RPMI8226 (cell line): ENCODE results near the gene KIAA1671.

Experiments
- DNase-seq: peaks from one replicate; pipeline ENCODE4 v3.0.0-alpha.2; 2015

Gene KIAA1671

DNA sequence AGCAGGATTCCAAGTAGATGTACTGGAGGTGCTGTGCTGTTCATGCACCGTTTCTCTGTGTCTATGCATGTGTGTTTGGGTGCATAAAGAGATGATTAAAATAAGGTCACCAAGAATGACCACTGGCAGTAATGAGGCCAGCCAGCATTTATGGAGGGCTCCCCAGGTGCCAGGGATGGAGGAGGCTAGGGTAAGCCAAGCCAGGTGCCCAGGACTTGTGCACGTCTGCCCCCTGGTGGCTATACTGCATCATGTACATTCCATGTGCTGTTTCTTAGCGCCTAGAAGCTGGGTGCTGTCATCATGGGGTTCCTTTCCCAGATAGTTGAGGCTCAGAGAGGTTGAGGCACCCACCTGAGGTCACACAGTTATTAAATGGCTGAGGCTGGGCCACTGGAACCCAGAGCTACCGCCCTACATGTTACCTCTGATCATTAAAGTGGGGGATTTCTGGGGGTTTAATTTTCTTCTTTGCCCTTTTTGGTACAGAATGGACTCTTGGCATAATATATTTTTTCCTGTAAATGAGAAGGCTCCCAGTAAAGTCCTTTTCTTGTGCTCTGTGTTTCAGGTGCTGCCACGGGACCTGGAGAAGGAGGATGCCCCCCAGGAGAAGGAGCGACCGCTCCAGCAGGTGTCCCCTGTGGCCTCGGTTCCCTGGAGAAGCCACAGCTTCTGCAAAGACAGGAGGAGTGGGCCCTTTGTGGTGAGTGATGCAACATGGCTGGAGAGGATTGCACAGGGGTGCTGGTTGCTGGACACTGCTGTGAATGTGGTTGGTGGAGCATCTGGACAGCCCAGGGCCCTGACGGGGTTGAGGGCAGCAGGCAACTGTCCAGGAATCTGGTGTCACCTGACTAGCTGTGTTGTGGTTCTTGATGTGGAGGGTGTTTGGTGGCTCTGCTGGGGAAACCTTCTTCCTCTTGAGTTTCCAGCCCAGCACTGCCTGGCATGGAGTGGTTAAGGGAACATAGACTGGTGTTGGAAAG lies 96.4 kb downstream of the KIAA1671 start:
- DNase-seq: peak; percentile 74

DNA sequence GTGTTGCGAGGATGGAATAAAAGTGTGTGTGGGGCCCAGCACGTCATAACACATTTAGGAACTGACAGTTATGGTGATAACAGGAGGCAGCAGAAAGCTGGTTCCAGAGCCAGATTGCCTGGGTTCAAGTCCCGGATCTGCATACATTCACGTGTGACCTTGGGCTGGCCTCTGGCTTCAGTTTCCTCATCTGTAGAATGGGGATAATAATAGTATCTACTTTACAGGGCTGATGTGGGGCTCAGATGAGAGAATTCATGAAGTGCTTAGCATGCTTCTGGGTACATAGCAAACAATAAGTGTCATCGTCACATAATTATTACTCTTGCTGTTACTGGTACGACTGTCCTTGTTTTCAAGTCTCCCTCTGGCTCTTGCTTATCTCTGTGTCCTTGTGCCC lies 97.3 kb downstream of the KIAA1671 start:
- DNase-seq: no peak

DNA sequence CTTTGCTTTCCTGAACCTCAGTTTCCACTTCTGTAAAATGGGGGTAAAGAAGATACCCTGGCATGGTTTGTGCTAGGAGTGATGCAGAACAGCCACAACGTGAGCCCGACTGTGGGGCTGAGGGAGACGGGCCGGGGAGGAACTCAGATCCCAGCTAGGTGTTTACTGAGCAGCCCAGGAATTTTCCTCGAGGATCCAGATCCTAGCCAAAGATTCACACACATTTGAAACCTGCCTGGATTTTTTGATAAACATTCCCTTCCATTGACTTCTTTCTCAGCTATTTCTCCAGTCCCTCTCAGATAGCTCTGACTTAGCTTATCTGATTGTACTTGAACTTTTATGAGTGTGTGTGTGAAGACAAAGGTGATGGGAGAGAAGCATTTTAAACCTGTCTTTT lies 98.0 kb downstream of the KIAA1671 start:
- no peak for DNase-seq

DNA sequence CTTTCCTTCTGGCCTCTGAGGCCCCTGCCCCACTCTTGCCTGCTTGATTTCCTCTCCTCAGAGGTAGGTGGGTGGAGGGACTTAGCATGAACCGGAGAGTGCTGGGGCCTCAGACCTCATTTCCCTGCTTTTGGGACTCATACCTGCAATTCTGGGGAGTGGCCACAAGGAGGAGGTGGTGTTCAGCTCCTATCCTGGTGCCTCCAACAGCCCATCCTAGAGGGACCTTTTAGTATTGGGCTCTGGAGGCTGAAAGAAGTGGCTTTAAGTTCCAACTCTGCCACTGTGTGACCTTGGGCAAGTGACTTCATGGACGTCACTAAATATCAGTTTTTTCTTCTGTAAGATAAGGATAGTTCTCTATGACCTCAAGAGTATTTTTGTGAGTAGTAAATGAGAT lies 98.6 kb downstream of the KIAA1671 start:
- peak; percentile 15 for DNase-seq

DNA sequence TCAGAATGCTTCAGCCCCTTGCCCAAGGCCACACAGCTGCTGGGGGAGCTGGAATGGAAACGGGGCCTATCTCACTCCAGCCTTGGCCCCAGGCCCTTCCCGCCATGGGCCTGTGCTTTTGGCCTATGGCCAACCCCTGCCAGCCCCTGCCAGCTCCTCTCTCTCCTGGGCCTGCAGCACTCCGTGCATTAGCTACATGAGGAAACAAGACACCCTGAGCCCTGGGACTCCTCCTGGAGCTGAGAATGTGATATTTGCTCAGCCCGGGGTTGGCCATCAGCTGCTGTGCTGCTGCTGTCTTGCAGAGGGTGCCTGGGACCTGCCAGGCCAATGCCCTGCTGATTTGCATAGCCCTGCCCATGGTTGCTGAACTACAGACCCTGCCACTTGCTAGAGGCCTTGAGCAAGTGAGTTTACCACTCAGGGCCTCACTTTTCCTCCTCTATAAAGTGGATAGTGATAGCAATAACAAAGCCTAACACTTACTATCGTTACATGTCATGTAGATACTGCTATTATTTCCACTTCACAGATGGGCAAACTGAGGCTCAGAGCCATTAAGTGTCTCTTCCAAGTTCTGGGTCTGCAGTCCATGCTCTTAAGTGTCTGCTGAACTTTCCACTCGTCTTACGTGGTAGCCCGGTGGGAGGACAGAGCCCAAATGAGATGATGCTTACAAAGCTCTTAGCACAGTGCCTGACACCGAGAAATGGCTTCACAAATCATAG lies 99.6 kb downstream of the KIAA1671 start:
- DNase-seq: peak; percentile 50

DNA sequence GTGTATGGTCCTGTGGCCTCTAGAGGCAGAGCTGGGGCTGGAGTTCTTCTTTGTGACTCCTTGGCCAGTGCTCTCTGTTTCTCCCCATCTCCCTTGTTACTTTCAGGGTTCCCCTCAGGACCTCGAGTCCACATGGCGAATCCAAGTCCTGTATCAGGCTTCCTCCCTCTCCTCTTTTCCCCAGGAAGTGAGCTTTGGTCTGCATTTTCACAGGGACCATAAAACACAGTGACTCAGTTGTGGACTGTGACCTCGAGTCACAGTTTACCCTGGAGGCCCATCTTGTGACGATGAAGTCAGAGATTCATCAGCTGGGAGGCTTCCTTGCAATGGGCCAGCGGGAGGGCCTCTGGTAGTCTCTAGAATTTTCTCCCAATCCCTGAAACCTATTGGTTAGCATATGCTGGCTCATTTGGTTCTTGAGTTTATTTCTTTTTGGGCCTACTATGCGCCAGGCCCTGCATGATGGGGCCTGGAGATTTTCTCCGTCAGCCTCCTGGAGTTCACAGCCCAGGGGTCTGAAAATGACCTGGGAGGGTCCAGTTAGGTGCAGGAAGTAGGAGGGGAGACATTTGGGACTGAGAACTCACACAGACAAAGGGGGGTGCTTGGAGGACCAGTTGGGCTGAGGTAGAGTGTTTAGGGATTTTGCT lies 100.8 kb downstream of the KIAA1671 start:
- DNase-seq: no peak

DNA sequence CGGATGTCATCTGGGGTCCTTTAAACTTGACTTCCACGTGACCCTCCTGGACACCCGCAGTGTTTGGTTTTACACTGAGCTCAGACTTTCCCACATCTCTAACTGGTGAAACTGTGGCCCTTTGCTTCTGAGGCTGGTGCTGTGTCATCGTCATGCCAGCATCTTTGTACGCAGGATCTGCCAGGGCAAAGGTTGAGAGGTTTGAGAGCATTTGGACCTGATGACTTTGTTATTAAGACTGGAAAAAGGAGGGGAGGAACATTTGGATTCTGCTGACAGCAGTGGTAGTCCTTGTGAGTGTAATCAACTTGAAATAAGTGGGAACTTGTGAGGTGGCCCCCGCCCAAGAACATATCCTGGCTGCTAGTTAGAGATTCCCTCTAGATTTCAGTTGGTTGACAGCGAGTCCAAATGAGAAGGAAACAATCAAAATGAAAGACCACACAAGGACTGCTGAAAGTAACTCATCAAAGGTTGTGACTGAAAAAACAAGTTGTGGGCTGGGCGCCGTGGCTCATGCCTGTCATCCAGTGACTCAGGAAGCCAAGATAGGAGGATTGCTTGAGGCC lies 102.5 kb downstream of the KIAA1671 start:
- no peak for DNase-seq

DNA sequence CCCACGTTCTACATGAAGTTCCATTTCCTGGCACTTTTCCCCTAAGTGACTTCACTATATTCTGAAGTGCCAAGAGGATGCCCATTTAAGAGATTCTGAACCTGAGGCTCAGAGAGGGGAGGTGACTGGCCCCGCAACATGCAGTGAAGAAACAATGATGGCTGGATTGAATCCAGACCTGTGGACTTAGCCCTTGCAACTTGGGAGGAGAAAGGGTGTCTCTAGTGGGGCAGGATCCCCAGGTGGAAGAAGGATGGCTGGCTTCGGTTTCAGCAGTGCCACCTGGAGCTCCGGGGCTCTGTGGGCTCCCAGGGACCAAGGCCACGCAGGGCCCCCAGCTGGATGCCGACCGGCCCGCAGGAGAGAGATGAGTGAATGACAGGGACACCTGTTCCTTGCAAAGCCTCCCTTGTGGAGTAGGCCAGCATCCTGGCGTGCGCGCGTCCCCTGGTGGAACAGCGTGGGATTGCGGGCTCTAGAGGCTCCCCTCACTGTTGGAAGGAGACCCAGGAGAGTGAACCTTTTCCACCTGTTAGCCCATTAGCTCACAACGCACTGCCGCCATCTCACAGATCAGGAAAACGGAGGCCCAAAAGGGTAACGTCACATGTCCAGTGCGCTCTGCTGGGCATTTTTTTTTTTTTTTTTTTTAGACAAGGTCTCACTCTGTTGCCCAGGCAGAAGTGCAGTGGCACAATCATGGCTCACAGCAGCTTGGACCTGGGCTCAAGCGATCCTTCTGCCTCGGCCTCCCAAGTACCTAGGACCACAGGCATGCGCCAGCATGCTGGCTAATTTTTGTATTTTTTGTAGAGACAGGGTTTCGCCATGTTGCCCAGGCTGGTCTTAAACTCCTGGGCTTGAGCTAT lies 104.7 kb downstream of the KIAA1671 start:
- DNase-seq: peak; percentile 73

DNA sequence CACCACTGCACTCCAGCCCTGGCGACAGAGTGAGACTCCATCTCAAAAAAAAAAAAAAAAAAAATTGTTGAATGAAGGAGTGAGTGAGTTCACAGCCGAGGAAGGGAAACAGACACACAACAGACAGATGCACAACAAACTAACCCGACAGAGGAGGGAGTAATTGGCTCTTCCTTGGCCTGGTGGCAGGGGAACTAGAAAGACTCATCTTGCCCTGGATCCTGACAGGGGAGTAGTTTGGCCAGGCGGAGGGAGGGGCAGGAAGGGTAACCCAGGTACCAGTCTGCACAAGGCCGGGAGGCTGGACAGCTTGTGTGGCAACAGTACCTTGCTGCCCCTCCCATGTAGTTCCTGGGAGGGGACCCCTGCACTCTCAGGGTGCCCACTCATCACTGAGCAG lies 106.9 kb downstream of the KIAA1671 start:
- no peak for DNase-seq

DNA sequence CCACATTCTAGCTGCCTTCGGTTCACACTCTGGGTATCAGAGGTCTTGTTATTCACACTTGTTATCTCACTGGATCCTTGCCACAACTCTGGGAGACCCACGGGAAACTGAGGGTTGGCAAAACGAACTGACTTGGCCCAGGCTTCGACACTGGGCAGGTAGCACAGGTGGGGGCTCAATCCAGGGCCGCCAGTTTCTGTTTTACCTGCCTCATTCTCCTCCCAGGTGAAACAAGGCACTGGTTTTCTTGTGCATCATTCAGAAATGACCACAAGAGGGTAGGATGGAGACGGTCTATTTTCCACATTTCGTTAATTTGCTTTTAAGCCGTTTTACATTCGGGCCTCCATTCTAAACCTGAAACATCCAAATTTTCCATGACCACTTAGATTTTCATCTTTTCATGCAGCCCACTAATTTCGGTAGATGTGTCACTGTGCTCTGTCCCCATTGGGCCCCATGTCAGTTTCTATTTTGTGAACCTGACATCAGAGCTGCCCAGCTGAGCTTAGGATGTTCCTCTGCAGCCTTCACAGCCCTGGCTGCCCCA lies 108.1 kb downstream of the KIAA1671 start:
- peak; percentile 24 for DNase-seq

DNA sequence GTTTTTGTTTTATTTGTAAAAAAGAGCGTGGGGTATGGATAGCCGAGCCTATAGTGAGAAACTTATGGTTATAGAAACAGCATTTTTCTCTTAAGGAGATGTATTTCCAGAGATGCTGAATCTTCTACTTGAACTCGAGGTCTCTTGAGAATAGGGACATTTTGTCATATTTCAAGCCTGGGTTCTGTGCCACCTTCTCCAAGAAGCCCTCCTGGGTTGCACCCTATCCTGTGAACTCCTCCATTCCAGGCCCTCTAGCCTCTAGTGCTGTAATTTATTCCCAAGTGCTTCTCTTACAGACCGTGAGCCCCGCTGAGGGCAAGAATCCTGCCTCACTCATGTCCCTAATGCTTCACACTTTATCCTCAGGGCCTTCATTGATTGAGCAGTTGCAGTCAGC lies 108.6 kb downstream of the KIAA1671 start:
- DNase-seq: no peak

DNA sequence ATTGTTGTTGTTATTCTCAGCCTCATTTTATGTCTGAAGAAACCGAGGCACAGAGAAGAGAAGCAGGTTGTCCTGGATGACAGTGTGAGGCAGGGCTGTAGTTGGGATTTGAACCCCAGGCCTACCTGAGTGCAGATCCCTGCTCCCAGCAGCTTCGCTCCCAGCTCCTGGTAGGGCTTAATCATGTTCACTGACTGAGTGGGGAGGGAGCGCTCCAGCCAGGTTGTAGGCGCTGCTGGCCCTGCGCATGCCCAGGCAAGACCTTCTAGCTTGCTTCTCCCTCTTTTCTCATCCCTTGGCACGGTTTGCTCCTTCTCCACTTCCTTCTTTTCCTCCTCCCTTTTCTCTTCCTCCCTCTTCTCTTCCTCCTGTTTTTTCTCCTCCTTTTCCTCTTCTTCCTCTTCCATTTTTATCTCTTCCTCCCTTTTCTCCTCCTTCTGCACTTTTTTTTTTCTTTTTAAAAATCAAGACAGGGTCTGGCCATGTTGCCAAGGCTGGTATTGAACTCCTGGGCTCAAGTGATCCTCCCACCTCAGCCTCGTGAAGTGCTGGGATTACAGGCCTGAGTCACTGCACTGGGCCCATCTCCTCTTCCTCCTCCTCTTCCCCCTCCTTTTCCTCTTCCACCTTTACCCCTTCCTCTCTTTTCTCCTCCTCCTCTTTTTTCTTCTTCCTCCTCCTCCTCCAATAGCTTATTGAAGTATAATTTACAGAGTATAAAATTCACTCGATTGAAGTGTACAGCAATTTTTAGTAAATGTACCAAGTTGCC lies 109.3 kb downstream of the KIAA1671 start:
- DNase-seq: no peak

DNA sequence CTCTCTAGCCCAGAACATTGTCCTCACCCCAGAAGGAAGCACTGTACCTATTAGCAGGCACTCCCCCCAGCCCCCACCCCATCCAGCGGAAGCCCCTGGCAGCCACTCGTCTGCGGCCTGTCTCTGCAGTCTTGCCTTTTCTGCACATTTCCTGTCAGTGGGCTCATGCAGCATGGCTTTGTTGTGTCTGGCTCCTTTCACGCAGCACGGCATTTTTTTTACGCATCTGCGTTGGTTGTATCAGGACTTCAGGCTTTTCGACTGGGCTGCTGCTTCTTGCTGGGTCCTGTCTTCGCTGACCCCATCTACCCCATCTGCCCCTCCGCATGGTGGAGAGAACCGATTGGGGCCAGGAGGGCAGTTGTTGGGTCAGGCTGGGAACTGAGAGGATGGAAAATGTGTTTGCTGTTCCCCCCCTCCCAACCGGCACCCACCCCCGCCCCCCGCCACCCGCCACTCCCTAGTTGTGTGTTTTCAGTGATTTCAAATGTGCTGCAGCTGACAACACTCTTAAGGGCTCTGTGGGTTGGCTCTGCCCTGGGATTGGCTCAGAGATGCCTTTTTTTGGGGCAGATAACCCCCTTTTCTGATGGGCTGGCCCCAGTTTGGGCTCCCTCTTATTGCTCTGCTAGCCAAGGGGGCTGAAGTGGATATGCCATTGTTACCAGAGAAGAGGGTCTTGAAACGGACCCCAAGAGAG lies 110.0 kb downstream of the KIAA1671 start:
- DNase-seq: no peak

DNA sequence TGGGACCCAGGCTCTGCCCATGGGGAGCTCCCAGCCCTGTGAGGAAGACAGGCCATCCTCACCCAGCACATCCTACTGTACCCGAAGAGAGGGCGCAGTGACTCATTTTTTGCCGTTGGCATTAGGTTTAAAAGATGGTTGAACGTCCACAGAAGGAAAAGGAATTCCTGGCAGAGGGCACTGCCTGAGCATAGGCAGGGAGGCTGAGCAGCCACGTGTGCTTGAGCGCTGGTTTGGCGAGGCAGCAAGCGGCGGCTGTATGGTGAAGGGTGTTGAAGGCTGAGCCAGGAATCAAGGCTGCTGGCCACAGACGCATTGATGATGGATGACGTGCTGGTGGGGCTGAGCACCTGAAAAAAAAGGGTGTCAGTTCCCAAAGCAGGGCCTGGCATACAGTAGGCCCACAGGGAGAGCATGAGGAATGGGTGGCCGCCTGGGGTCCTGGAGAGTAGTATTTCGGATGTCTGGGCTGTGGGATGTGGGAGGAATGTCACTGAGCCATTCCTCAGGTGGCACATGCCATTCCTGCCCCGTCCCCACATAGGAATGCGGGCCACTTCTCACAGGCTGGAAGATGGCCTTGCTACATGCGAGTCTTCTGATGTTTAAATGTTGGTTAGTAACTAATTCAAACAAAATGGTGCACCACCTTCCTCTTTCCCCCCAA lies 112.5 kb downstream of the KIAA1671 start:
- DNase-seq: no peak

DNA sequence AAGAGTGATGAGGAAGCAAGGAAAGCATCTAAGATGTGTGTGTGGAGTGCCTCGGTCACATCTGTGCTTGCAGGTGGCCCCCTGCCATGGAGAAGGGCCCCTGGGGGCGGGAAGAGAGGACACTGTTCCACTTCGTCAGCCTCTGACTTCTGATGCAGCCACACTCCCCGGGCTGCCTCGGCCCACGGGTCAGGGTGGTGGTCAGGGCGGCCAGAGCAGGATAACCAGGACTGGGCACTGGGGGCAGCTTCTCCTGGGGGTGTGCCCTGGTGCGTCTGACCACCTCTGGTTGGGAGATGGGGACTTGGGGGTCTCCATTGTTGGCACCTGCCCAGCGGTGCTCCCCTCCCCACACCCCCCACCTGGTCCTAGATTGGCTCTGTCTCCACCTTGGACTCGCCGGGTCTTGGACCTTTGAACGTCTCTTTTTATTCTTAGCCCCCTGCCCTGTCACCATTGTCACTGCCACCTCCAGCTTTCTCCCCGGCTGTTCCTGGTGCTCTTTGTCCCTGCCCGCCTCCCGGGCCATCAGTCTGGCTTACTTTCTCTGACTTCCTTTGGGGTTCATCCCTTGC lies 114.4 kb downstream of the KIAA1671 start:
- DNase-seq: no peak

DNA sequence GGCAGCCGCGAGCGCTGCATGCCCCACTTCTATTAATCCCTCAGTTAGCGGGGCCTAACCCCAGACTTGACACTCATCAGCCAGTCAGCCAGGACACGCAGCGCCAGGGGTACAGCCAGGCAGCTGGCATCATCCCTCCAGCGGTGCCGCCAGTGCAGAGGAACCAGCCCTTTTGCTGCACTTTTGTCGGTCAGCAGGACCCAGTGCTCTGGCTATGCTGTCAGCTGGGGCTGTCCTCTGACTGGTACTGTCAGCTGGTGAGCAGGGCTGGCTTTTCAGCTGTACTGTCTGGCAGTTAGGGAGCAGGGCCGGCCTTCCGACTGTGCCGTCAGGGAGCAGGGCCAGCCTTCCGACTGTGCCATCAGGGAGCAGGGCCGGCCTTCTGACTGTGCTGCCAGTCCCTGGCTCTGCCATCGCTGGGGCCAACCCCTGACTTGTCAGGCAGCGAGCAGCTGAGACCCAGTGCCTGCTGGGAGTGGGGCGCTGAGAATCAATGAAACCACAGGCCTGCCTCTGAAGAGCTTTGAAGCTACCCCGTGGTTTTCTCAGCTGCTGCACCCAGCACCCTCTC lies 115.4 kb downstream of the KIAA1671 start:
- no peak for DNase-seq

DNA sequence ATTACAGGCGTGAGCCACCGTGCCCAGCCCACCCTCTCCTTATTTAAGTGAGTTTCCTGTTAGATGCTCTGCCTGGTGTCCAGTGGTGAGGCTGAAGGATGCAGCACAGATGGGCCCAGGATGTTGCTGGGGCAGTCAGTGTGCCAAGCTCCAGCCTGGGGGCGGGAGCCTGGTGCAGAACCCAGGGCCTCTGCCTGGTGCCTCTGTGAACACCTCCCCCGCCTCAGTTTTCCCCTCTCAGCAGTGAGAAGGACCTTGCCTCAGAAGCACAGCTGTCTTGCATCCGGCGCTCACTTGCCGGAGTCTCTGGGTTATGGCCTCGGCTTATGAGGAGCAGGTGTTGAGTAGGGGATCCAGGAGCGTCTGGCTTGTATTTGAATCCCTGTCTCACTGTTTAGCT lies 116.2 kb downstream of the KIAA1671 start:
- DNase-seq: no peak

DNA sequence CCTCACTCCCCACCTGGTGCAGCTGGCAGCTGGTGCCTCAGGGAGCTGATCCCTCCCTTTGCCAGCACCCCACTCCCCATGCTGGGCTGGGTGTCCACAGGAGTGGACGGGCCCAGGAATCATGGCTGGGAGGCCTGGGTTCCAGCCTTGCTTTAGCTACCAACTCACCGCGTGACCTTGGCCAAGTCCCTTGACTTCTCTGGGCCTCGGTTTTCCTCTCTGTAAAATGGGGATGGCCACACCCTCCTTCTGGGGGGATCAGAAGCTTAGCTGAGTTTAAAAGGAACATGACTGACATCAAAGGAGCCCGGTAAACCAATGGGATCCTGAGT lies 116.9 kb downstream of the KIAA1671 start:
- DNase-seq: no peak
